ENCODE results near the gene EMP1.

DNA sequence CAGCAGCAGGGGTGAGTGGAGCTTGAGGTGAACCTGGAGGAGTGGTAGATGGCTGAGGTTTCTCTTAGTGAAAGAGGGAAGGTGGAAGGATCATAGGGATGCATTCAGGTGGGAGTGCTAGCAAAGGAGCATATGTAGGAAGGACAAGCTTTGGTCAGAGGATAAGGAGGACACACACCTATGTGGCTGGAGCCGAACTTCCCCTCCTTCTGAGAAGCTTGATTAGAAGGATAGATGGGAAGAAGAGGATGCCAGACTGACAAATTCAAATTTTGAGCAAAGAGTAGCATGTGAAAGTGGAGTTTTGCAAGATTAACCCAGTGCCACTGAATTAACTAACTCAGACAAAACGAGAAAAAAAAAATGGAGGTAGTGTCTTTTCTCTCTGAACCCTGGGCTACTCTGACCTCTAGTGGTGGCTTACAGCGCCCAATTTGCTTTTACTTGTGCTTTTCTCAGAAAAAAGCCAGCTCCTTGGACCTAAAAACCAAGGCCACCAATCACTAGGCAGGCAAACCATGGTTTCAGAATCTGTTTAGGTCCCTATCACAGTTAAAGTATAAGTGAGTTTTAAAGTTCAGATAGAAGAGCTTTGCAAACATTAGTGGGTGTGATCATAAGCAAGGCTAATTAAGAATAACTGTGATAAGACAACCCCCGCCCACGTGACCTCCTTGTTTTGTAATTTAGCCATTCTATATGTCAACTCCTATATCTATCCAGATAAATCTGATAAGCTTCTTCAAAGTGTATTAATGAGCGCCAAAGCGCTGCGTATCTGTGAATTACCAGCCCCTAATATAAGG is 15.5 kb downstream of the EMP1 start:
- TF ChIP-seq CTCF (IDR thresholded peaks at IDR 0.05) (peak; percentile 37 to 81 (median 77)), POLR2AphosphoS5 (IDR thresholded peaks at IDR 0.05) (no peak)
